Brain microvascular endothelial cell (primary cell): Measurements from ENCODE around the gene SPTLC3.

ENCODE experiments used
- DNase-seq: peaks from one replicate; pipeline ENCODE4 v3.0.0-alpha.2; 2020
- H3K27ac ChIP-seq: fragments of 250-450 bp; sonication (Bioruptor Pico); 2 replicates; pipeline ENCODE4 v1.5.1; 2020; ENCODE audit warnings: mild to moderate bottlenecking, moderate library complexity
- H3K27me3 ChIP-seq: fragments of 250-450 bp; sonication (Bioruptor Pico); replicated peaks from 2 replicates; pipeline ENCODE4 v1.5.1; 2020; ENCODE audit warnings: mild to moderate bottlenecking
- H3K36me3 ChIP-seq: fragments of 250-450 bp; sonication (Bioruptor Pico); replicated peaks from 2 replicates; pipeline ENCODE4 v1.5.1; 2020; ENCODE audit warnings: mild to moderate bottlenecking
- H3K4me3 ChIP-seq: 2 replicates; pipeline ENCODE4 v1.5.1; 2011; ENCODE audit warnings: low read depth, mild to moderate bottlenecking, control low read depth, low read length, moderate library complexity
- CTCF ChIP-seq: IDR thresholded peaks from 2 replicates; pipeline ENCODE4 v1.5.1; 2011; ENCODE audit warnings: low read depth, mild to moderate bottlenecking, moderate library complexity, low read length, control low read depth, inconsistent platforms; ENCODE audit errors: missing control alignments
- in situ Hi-C: cut with HindIII; loops from 2 replicates; pipeline ENCODE4 v1.10.0; 2017; ENCODE audit warnings: low sequenced_read_pairs, low pct_ligation_motif_present

Gene SPTLC3

GRCh38 chr20:13007596-13007995 lies 1.2 kb upstream of the SPTLC3 start:
- in situ Hi-C loops: no loop called here
- no peak for TF ChIP-seq CTCF
- Histone ChIP-seq H3K36me3 (no peaks in the 10 kb centered on the region), H3K27ac (no peak overlapping the region), H3K27me3 (no peaks in the 10 kb centered on the region), H3K4me3 (no peak overlapping the region)
- no peak for DNase-seq

GRCh38 chr20:13009682-13010406 lies 1.1 kb downstream of the SPTLC3 start:
- Histone ChIP-seq H3K27me3 (no peaks in the 10 kb centered on the region), H3K36me3 (no peaks in the 10 kb centered on the region), H3K27ac (no peak overlapping the region), H3K4me3 (peak overlapping the region; percentile 51)
- peak; percentile 90 for DNase-seq
- in situ Hi-C loops: no loop called here
- TF ChIP-seq CTCF: no peak

GRCh38 chr20:13012886-13013285 lies 4.1 kb downstream of the SPTLC3 start:
- Histone ChIP-seq H3K36me3 (no peaks in the 10 kb centered on the region), H3K27ac (no peak overlapping the region), H3K4me3 (no peak overlapping the region), H3K27me3 (no peaks in the 10 kb centered on the region)
- no peak for TF ChIP-seq CTCF
- in situ Hi-C loops: no loop called here
- no peak for DNase-seq

- H3K4me3 ChIP-seq: no peak overlapping the region
- DNase-seq: no peak
- in situ Hi-C loops: no loop called here
- TF ChIP-seq CTCF: no peak
- H3K36me3 ChIP-seq: no peaks in the 10 kb centered on the region
- no peak overlapping the region for H3K27ac ChIP-seq
- H3K27me3 ChIP-seq: no peaks in the 10 kb centered on the region
These were observed 4.6 kb downstream of the SPTLC3 start for GRCh38 chr20:13013411-13013810.

- in situ Hi-C loops: no loop called here
- Histone ChIP-seq H3K4me3 (no peak overlapping the region), H3K36me3 (no peaks in the 10 kb centered on the region), H3K27me3 (no peaks in the 10 kb centered on the region), H3K27ac (no peak overlapping the region)
- TF ChIP-seq CTCF: no peak
- peak; percentile 29 for DNase-seq
These were observed 8.5 kb downstream of the SPTLC3 start for GRCh38 chr20:13017235-13017634.

- H3K27ac ChIP-seq: no peak overlapping the region
- H3K4me3 ChIP-seq: no peak overlapping the region
- DNase-seq: no peak
- in situ Hi-C loops: no loop called here
- H3K36me3 ChIP-seq: no peaks in the 10 kb centered on the region
- TF ChIP-seq CTCF: no peak
- no peaks in the 10 kb centered on the region for H3K27me3 ChIP-seq
These were observed 9.2 kb downstream of the SPTLC3 start for GRCh38 chr20:13017883-13018535.
